DND-41 (cell line): ENCODE measurements around the gene SFXN2.

Experiments
- EZH2 ChIP-seq: IDR thresholded peaks from 3 replicates; pipeline ENCODE4 v1.6.1; 2012; ENCODE audit warnings: borderline replicate concordance, low read depth, mild to moderate bottlenecking, moderate library complexity, low read length, inconsistent platforms; ENCODE audit not compliant: severe bottlenecking
- TF ChIP-seq, protein P1 (sequence below): IDR thresholded peaks from 2 replicates; pipeline ENCODE4 v1.5.1; 2012; ENCODE audit warnings: borderline replicate concordance, low read length, moderate library complexity, mild to moderate bottlenecking; ENCODE audit not compliant: poor library complexity, severe bottlenecking; ENCODE audit errors: extremely low read depth

DNA sequence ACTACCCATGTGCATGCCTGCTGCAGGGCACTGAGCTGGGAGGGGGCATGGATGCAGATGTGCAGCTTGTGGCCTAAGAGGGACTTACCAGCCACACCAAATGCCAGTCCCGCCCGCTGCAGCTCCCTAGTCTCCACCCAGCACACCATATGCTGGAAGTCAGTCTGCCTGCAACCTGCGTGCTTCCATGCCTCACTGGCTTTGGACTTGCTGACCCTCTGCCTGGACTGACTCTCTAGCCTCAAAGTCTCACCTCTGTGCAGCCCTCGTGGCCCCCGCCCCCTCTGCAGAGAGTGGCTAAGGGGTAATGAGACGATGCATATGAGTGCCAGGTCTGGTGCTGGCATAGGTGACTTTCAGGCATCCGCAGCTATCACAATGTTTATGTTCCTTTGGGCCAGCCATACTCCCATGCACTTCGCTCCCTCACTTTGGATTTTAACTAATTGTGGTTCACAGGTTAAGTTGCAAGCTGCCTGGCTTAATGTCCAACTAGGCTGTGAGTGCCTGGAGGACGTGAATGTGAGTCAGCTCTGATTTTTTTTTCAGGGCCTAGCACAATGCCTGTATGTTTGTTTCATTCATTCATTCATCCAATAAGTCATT lies 48.4 kb upstream of the SFXN2 start:
- TF ChIP-seq, protein P1, sequence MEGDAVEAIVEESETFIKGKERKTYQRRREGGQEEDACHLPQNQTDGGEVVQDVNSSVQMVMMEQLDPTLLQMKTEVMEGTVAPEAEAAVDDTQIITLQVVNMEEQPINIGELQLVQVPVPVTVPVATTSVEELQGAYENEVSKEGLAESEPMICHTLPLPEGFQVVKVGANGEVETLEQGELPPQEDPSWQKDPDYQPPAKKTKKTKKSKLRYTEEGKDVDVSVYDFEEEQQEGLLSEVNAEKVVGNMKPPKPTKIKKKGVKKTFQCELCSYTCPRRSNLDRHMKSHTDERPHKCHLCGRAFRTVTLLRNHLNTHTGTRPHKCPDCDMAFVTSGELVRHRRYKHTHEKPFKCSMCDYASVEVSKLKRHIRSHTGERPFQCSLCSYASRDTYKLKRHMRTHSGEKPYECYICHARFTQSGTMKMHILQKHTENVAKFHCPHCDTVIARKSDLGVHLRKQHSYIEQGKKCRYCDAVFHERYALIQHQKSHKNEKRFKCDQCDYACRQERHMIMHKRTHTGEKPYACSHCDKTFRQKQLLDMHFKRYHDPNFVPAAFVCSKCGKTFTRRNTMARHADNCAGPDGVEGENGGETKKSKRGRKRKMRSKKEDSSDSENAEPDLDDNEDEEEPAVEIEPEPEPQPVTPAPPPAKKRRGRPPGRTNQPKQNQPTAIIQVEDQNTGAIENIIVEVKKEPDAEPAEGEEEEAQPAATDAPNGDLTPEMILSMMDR = no peak
- TF ChIP-seq EZH2 = no peak
